ENCODE results near the gene ZNF235. TPM values are rescaled to one million over a fixed set of nuclear protein-coding genes. Genes with fewer than 3 reads are reported as not detected.
A peak's percentile ranks its signal among the peaks of the same experiment; 100 is the strongest.

The ZNF235 gene
- total RNA-seq, 1 donor = 4.0 TPM

DNA sequence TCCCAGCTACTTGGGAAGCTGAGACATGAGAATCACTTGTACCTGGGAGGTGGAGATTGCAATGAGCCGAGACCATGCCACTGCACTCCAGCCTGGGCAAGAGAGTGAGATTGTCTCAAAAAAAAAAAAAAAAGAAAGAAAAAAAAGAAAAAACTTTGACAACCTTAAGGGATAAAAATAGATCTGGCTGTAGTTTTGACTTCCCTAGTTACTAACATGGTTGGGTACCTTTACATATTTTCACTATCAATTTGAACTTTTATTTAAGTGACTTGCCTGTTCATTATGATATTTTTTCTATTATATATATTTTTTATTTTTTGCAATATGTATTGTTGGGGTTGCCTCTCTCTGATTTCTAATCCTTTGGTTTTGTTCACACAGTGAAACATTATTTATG, 8.4 kb upstream of the ZNF235 start:
- H3K36me3 ChIP-seq (ENCODE audit: insufficient read depth, low read length) = no peaks in the 10 kb centered on the region
- no peak overlapping the region for H3K4me2 ChIP-seq (ENCODE audit: insufficient read depth, low read length)
- no peaks in the 10 kb centered on the region for H3K27me3 ChIP-seq (ENCODE audit: insufficient read depth, low read length)
- H3K4me3 ChIP-seq (ENCODE audit: insufficient read depth, low read length) = no peak overlapping the region
- no peak for DNase-seq (ENCODE audit: insufficient read length, low spot score, missing footprints)
- no peaks in the 10 kb centered on the region for H3K79me2 ChIP-seq (ENCODE audit: insufficient read depth, low read length)
- no peak overlapping the region for H3K27ac ChIP-seq (ENCODE audit: low read depth, low read length)
- no peak overlapping the region for H2AFZ ChIP-seq (ENCODE audit: low read length)
- H3K9me3 ChIP-seq (ENCODE audit: low read depth, low read length) = no peaks in the 10 kb centered on the region
- TF ChIP-seq, protein P1, sequence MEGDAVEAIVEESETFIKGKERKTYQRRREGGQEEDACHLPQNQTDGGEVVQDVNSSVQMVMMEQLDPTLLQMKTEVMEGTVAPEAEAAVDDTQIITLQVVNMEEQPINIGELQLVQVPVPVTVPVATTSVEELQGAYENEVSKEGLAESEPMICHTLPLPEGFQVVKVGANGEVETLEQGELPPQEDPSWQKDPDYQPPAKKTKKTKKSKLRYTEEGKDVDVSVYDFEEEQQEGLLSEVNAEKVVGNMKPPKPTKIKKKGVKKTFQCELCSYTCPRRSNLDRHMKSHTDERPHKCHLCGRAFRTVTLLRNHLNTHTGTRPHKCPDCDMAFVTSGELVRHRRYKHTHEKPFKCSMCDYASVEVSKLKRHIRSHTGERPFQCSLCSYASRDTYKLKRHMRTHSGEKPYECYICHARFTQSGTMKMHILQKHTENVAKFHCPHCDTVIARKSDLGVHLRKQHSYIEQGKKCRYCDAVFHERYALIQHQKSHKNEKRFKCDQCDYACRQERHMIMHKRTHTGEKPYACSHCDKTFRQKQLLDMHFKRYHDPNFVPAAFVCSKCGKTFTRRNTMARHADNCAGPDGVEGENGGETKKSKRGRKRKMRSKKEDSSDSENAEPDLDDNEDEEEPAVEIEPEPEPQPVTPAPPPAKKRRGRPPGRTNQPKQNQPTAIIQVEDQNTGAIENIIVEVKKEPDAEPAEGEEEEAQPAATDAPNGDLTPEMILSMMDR (IDR thresholded peaks at IDR 0.05; ENCODE audit: extremely low read depth, low read depth, low read length) = no peak
- no peaks in the 10 kb centered on the region for H4K20me1 ChIP-seq (ENCODE audit: insufficient read depth, low read length)
- no peaks in the 10 kb centered on the region for H3K4me1 ChIP-seq (ENCODE audit: insufficient read depth, low read length)

DNA sequence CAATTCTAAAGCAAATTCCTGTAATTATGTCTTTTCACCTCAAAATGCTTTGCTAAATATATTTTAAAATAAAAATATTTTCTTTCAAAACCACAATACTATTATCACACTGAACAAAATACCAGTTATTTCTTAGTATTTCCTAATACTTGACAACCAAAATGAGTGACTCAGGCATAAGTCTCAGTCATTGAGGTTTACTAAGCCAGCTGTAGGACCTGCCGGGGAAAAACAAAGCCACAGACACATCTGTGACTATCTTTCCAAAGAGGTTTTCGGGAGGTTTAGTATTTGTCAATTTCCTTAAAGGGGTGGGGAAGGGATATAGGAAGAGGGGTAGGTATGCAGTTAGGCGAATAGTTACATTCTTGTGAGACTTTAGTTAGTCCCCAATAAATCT, 3.2 kb upstream of the ZNF235 start:
- H2AFZ ChIP-seq (ENCODE audit: low read length) = no peak overlapping the region
- no peaks in the 10 kb centered on the region for H3K9me3 ChIP-seq (ENCODE audit: low read depth, low read length)
- H3K4me3 ChIP-seq (ENCODE audit: insufficient read depth, low read length) = no peak overlapping the region
- H3K27me3 ChIP-seq (ENCODE audit: insufficient read depth, low read length) = no peaks in the 10 kb centered on the region
- H3K4me2 ChIP-seq (ENCODE audit: insufficient read depth, low read length) = no peak overlapping the region
- H3K4me1 ChIP-seq (ENCODE audit: insufficient read depth, low read length) = peaks cover 10% of the 10 kb centered on the region
- no peak for DNase-seq (ENCODE audit: insufficient read length, low spot score, missing footprints)
- no peaks in the 10 kb centered on the region for H4K20me1 ChIP-seq (ENCODE audit: insufficient read depth, low read length)
- H3K27ac ChIP-seq (ENCODE audit: low read depth, low read length) = no peak overlapping the region
- H3K36me3 ChIP-seq (ENCODE audit: insufficient read depth, low read length) = no peaks in the 10 kb centered on the region
- H3K79me2 ChIP-seq (ENCODE audit: insufficient read depth, low read length) = no peaks in the 10 kb centered on the region
- TF ChIP-seq, protein P1 (IDR thresholded peaks at IDR 0.05; ENCODE audit: extremely low read depth, low read depth, low read length) = no peak

DNA sequence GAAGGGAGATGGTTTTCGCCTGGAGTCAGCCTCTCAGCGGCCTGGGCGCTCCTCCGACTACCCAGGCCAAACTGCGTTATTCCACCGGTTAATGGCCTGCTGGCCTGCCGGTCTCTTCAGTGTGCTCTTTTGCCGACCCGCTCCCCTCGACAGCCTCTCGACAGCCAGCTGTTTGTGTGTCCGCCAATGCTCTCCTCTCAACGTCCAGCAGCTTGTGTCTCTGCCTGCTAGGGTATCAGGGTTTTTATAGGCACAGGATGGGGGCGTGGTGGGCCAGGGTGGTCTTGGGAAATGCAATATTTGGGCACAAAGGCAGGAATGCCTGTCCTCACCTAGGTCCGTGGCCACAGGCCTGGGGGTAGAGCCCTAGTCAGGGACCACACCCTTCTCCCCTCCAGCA, 1.5 kb upstream of the ZNF235 start:
- Histone ChIP-seq H2AFZ (ENCODE audit: low read length) (no peak overlapping the region), H3K36me3 (ENCODE audit: insufficient read depth, low read length) (no peaks in the 10 kb centered on the region), H3K4me1 (ENCODE audit: insufficient read depth, low read length) (peaks cover 10% of the 10 kb centered on the region), H3K27ac (ENCODE audit: low read depth, low read length) (no peak overlapping the region), H3K4me2 (ENCODE audit: insufficient read depth, low read length) (no peak overlapping the region), H3K4me3 (ENCODE audit: insufficient read depth, low read length) (no peak overlapping the region), H3K27me3 (ENCODE audit: insufficient read depth, low read length) (no peaks in the 10 kb centered on the region), H3K9me3 (ENCODE audit: low read depth, low read length) (no peaks in the 10 kb centered on the region), H3K79me2 (ENCODE audit: insufficient read depth, low read length) (no peaks in the 10 kb centered on the region), H4K20me1 (ENCODE audit: insufficient read depth, low read length) (no peaks in the 10 kb centered on the region)
- no peak for DNase-seq (ENCODE audit: insufficient read length, low spot score, missing footprints)
- TF ChIP-seq, protein P1 (IDR thresholded peaks at IDR 0.05; ENCODE audit: extremely low read depth, low read depth, low read length) = no peak

DNA sequence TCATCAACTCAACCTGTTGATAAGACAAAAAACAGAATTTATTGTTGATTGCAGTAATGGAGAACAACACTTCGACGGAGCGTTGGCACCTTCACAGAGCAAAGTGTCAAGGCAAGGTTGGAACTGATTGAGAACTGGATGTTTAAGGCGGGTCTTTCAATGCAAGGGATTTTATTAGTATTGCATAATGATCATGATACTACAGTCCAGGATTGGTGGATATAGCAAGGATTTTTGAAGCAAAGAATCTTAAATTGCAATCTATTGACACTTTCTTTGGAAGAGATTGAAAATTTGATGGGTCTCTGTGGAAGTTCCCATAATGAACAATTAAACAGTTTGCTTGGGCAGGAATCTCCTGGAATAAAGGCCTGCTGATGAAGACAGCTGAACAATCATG, 632 bp upstream of the ZNF235 start:
- no peak for DNase-seq (ENCODE audit: insufficient read length, low spot score, missing footprints)
- no peaks in the 10 kb centered on the region for H3K36me3 ChIP-seq (ENCODE audit: insufficient read depth, low read length)
- peak overlapping the region; percentile 97 for H3K4me2 ChIP-seq (ENCODE audit: insufficient read depth, low read length)
- H3K9me3 ChIP-seq (ENCODE audit: low read depth, low read length) = no peaks in the 10 kb centered on the region
- peaks cover 10% of the 10 kb centered on the region for H3K4me1 ChIP-seq (ENCODE audit: insufficient read depth, low read length)
- peak overlapping the region; percentile 85 for H3K4me3 ChIP-seq (ENCODE audit: insufficient read depth, low read length)
- no peaks in the 10 kb centered on the region for H4K20me1 ChIP-seq (ENCODE audit: insufficient read depth, low read length)
- H2AFZ ChIP-seq (ENCODE audit: low read length) = peak overlapping the region; percentile 97
- H3K79me2 ChIP-seq (ENCODE audit: insufficient read depth, low read length) = no peaks in the 10 kb centered on the region
- TF ChIP-seq, protein P1 (IDR thresholded peaks at IDR 0.05; ENCODE audit: extremely low read depth, low read depth, low read length) = no peak
- H3K27ac ChIP-seq (ENCODE audit: low read depth, low read length) = no peak overlapping the region
- no peaks in the 10 kb centered on the region for H3K27me3 ChIP-seq (ENCODE audit: insufficient read depth, low read length)

Data from osteoblast (primary cell).